ENCODE results near the gene NOBOX.
"Not testable (repeated sequence)": the region's sequence is repeated elsewhere in the genome, so short reads cannot be mapped to it uniquely, and the experiment has no call there.

Gene NOBOX

GRCh38 chr7:144403649-144404061 is at the start of gene NOBOX:
Gene NOBOX (minus strand): TSS chr7:144403693.
- no peak for DNase-seq

DNA sequence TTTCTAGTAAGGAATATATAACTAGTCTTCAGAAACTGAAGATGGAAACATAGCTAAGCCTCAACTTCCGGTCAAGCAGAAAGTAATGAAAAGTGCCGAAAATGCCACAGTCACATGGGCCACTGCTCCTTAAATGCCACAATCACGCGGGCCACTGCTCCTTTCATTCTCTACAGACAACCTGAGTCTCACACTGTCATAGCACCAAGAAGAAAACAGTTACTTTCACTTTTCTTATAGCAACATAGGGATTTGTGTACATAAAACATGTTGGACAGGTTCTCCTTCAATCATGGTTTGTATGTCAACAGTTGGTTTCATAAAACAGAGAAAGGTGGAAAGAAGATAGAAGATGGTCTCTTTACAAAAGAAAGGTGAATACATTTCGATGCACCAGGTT is 48.6 kb upstream of the NOBOX start:
- no peak for DNase-seq

- DNase-seq, result no peak
Observed at GRCh38 chr7:144445590-144445989, 42.1 kb upstream of the NOBOX start.

DNA sequence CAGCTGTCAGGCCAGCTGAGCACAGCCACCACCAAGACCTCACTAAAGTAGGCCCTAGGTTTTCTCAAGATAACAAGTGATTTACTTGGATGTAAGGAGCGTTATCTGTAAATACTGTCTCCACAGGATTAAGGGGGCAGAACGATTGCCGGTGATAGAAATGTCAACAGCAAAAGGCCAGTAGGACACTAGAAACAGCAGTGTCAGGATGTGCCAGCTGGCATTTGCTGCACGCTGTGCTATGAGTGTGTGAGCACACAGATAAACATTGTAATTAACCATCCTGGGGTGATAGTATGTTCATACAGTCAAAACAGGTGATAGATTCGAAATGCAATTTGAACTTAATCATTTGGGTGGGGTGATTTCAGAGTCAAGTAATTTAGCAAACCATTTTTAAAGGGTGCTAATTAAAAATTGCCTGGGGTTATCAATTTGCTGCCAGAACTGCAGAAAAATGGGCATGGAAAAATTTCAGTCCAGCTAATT is 36.3 kb upstream of the NOBOX start:
- DNase-seq, result no peak

- no peak for DNase-seq
Observed at GRCh38 chr7:144438759-144439158, 35.3 kb upstream of the NOBOX start.

DNA sequence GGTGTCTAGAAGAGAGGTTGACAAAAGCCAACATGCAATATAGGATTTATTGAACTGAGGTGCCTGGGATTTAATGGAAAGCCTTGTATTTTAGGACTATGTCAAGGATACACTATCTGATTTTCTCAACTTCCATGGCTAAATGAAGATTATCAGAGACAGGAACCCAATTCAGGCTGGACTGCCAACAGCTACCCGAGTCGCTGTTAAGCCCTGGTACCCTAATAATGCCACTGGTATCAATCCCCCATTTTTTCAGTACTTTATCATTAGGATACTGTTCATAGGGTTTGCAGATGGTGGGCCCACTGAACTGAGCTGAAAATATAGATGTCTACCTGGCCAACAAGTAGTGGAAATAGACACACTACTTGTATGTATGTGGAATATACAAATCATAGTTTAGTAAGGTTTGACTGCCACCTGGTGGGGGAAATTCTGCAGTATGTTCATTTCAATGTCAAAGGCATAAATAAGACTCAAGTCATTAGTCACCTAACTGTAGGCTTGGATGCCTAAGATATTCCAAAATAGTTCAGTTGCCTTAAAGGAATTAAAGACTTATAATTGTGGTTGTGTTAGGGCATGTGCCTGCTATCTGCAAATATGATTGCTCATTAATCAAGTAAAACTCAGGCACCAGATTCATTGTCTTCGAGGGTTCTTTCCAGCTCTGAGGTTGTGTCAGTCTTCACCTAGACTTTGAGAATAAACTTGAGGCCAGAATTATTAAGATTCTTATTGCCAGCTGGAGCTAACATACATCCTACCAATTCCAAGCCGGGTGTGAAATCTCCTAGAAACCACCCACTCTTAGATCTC is 34.1 kb upstream of the NOBOX start:
- DNase-seq, result no peak

- no peak for DNase-seq
Observed at GRCh38 chr7:144436500-144436899, 33.0 kb upstream of the NOBOX start.

- DNase-seq, result no peak
Observed at GRCh38 chr7:144428431-144428830, 24.9 kb upstream of the NOBOX start.

GRCh38 chr7:144427539-144427938 is 24.0 kb upstream of the NOBOX start:
- DNase-seq, result not testable (repeated sequence)

- DNase-seq, result not testable (repeated sequence)
Observed at GRCh38 chr7:144418931-144419330, 15.4 kb upstream of the NOBOX start.

- no peak for DNase-seq
Observed at GRCh38 chr7:144416341-144416740, 12.8 kb upstream of the NOBOX start.

- DNase-seq, result no peak
Observed at GRCh38 chr7:144415858-144416257, 12.4 kb upstream of the NOBOX start.

DNA sequence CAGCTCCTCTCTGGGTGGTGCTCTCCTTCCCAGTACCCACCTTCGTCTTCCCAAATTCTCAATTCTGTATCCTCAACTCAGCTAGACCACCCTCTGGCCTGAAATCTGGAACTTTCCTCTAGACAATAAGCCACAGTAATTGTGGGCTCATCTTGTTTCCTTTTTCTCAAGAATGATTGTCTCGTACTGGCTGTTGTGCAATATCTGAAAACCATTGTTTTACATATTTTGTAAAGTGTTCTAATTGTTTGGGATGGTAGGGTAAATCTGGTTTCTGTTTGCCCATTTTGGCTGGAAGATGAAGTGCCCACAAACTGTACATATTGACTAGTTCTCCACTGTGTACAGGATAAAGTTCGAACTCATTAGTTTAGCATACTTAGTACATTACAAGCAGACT is 11.3 kb upstream of the NOBOX start:
- no peak for DNase-seq

GRCh38 chr7:144410441-144410840 is 6.9 kb upstream of the NOBOX start:
- DNase-seq, result no peak

DNA sequence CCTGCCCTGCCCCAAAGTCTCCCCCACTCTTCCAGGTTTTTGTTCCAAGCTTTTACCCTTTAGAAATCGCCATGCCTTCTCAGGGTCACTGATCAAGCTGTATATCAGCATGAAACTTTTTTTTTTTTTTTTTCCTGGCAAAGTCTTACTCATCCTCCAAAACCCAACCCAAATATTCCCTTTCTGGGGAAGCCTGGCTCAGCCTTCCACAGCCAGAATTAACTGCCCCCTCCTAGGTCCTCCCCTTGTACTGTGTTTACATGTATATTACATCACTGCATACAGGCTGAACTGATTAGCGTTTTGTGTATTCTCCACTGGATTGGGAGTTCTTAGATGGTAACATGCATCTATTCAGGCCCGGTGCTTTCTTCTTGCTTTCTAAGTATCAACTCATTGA is 4.6 kb upstream of the NOBOX start:
- DNase-seq, result no peak

DNA sequence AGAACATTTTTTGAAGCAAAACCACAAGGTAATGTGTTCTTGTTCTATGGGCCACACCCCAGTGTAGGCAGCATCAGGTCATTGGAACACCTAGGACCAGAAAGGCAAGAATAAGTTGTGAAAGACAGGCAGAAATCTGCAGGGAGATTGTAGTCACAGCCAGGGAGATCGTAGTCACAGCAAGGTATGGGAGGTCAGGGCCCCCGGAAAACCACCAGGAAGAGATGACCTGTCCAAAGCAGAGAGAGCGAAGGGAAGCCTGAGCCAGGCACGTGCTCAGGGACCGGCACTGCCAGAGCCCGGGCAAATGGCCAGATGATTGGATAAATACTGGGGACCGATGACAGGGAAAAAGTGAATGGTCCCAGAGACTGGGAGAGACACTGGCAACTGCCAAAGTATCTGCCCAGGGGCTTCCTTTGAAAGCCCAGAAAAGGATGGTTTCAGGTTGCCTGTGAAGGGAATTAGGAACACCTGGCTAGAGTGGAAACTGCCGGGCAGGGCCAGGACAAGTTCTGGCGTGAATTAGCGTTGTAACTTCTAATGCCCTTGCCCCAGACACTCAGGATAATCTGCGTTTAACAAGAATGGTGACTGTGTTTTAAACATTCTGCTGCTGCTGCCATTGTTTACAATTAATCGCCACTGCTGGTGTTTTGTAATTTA is 3.9 kb upstream of the NOBOX start:
- no peak for DNase-seq

- DNase-seq, result no peak
Observed at GRCh38 chr7:144404946-144405345, 1.5 kb upstream of the NOBOX start.

DNA sequence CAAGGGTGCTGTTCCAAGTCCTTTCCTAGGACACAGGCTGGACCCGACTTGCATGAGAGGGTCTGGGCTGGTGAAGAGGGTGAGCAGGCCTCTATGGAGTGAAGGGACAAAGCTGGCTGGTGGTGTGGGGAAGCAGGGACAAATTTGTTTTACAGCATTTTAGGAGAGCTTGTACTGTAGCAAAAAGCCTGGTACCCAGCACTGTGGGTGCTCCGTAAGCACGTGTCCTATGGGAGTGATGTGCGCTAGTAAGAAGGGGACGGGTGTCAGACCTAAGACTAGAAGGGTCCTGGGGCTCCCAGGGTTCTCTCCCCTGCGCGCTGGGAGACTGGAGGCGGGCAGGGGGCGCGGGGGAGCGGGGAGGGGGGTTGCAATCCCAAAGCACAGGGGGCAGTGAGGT is 391 bp downstream of the NOBOX start:
- no peak for DNase-seq

- no peak for DNase-seq
Observed at GRCh38 chr7:144401490-144401889, 2.0 kb downstream of the NOBOX start.

- no peak for DNase-seq
Observed at GRCh38 chr7:144399946-144400345, 3.5 kb downstream of the NOBOX start.

DNA sequence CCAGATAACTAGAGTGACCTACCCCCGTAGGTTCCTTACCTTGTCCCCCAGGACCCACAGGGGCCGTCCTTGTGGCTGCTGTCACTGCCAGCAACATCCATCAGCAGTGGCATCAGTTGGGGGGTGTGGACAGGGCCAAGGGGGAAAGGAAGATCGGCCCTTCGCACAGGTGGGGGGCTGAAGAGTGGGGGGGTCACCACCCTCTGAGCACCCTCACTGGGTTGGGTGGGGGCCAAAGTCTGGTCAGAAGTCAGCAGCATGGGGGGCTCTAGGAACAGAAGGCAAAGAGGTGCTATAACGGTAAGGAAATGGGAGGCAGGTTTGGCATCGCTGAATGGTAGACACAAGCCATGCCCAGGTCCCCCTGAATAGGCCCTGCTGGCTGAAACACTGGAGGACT is 4.6 kb downstream of the NOBOX start:
- DNase-seq, result no peak

DNA sequence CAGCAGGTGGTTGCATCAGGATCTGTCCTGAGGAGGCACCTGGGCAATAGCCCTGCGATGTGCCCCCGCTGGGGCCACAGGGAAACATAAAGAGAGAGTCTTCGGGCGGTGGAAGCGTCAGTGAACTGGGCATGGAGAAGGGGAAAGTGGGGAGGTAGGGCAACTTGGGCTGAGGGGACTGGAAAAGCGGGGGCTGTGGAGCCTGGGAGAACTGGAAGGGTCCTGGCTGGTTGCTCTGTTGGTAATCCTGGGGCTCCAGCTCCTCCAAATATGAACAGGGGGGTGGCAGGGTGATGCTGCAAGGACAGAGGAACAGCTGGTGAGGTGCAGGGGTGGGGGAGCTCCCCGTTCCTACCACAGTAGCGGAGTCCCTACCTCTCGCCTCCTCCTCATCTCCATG is 5.2 kb downstream of the NOBOX start:
- no peak for DNase-seq

GRCh38 chr7:144397086-144397485 is 6.4 kb downstream of the NOBOX start:
- no peak for DNase-seq

GRCh38 chr7:144391823-144392255 is 11.7 kb downstream of the NOBOX start:
- no peak for DNase-seq
